Loucy (cell line): Measurements from ENCODE around the gene ERMN.
"Not testable (repeated sequence)": the region's sequence is repeated elsewhere in the genome, so short reads cannot be mapped to it uniquely, and the experiment has no call there.

Experiments
- H2AFZ ChIP-seq: fragments of 200-600 bp; sonication (generic); 2 replicates; pipeline ENCODE4 v1.6.0; 2016; ENCODE audit warnings: antibody characterized with exemption, mild to moderate bottlenecking, low read length, moderate library complexity
- H3F3A ChIP-seq: fragments of 200-600 bp; 2 replicates; pipeline ENCODE4 v1.6.0; 2016; ENCODE audit warnings: antibody characterized with exemption, low read depth, mild to moderate bottlenecking
- H3K27me3 ChIP-seq: fragments of 200-600 bp; sonication (generic); 2 replicates; pipeline ENCODE4 v1.6.1; 2014; ENCODE audit warnings: low read length, mild to moderate bottlenecking; ENCODE audit not compliant: insufficient read depth, poor library complexity, severe bottlenecking
- H3K36me3 ChIP-seq: fragments of 200-600 bp; sonication (generic); 2 replicates; pipeline ENCODE4 v1.6.1; 2016; ENCODE audit warnings: low read length; ENCODE audit not compliant: insufficient read depth
- H3K4me1 ChIP-seq: fragments of 200-600 bp; sonication (generic); 2 replicates; pipeline ENCODE4 v1.5.1; 2014; ENCODE audit warnings: low read length, mild to moderate bottlenecking; ENCODE audit not compliant: insufficient read depth, poor library complexity, severe bottlenecking
- H3K4me2 ChIP-seq: fragments of 200-600 bp; sonication (generic); 2 replicates; pipeline ENCODE4 v1.6.0; 2014; ENCODE audit warnings: antibody characterized with exemption, low read length, low read depth, mild to moderate bottlenecking; ENCODE audit not compliant: poor library complexity, severe bottlenecking
- H3K4me3 ChIP-seq: fragments of 200-600 bp; sonication (generic); 2 replicates; pipeline ENCODE4 v1.5.1; 2014; ENCODE audit warnings: low read length, mild to moderate bottlenecking, mixed read lengths; ENCODE audit not compliant: poor library complexity, severe bottlenecking
- H3K79me2 ChIP-seq: fragments of 200-600 bp; sonication (generic); 2 replicates; pipeline ENCODE4 v1.6.1; 2014; ENCODE audit warnings: low read length; ENCODE audit not compliant: insufficient read depth
- H3K9ac ChIP-seq: fragments of 200-600 bp; sonication (generic); 2 replicates; pipeline ENCODE4 v1.6.0; 2014; ENCODE audit warnings: mild to moderate bottlenecking, low read depth, low read length, moderate library complexity; ENCODE audit not compliant: poor library complexity, severe bottlenecking
- H3K9me2 ChIP-seq: fragments of 200-600 bp; sonication (generic); replicated peaks from 2 replicates; pipeline ENCODE4 v1.6.1; 2016; ENCODE audit warnings: low read depth, low read length, mixed read lengths
- H3K9me3 ChIP-seq: fragments of 200-600 bp; sonication (generic); 2 replicates; pipeline ENCODE4 v1.6.1; 2014; ENCODE audit warnings: mild to moderate bottlenecking, antibody characterized with exemption, low read length, low read depth; ENCODE audit not compliant: insufficient read depth
- H4K20me1 ChIP-seq: fragments of 200-600 bp; sonication (generic); 2 replicates; pipeline ENCODE4 v1.6.0; 2014; ENCODE audit warnings: antibody characterized with exemption, low read length, mild to moderate bottlenecking; ENCODE audit not compliant: insufficient read depth, poor library complexity, severe bottlenecking
- EZH2phosphoT487 ChIP-seq: fragments of 200-600 bp; IDR thresholded peaks from 2 replicates; pipeline ENCODE4 v1.6.1; 2018; ENCODE audit warnings: antibody characterized with exemption, mild to moderate bottlenecking, moderate library complexity, borderline replicate concordance
- TF ChIP-seq, protein P1 (sequence below): fragments of 200-600 bp; sonication (generic); conservative IDR thresholded peaks from 2 replicates; pipeline ENCODE4 v1.5.1; 2014; ENCODE audit warnings: mild to moderate bottlenecking, antibody characterized with exemption, low read length

Gene ERMN

DNA sequence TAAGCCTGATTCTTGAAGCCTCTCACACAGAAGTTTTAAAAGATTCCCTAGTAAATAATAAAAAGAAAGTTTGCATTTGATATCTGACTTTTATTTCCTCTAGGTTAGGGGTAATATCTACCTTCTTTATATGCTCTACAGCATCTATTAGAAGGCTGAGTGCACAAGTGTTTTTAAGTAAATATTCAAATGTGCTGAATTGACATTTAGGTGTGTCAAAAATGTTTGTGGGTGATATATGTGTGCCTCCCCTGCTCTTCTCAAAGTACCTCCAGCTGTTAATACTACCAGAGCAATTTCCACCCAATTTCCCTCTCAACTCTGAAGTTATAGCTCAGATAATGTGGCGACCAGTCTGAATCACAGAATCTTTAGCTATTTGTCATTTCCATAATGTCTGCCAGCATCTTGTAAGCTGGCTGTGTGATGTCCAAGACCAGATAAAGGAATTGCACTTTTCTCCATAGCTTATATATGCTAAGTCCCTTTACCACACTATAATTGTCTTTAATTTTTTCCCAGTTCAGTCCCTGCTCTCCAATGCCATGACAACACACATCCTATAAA lies 24.4 kb upstream of the ERMN start:
- H4K20me1 ChIP-seq, result no peaks in the 10 kb centered on the region
- no peaks in the 10 kb centered on the region for H3K27me3 ChIP-seq
- H3K4me1 ChIP-seq, result no peaks in the 10 kb centered on the region
- no peak overlapping the region for H2AFZ ChIP-seq
- no peaks in the 10 kb centered on the region for H3K9me2 ChIP-seq
- no peak overlapping the region for H3K4me2 ChIP-seq
- 0 out of 2 replicates have a peak, but pooled peaks cover 2% of the 10 kb centered on the region for H3K9me3 ChIP-seq
- no peaks in the 10 kb centered on the region for H3F3A ChIP-seq
- no peaks in the 10 kb centered on the region for H3K36me3 ChIP-seq
- no peak overlapping the region for H3K9ac ChIP-seq
- no peaks in the 10 kb centered on the region for H3K79me2 ChIP-seq
- H3K4me3 ChIP-seq, result no peak overlapping the region
- no peak for TF ChIP-seq EZH2phosphoT487
- TF ChIP-seq, protein P1, sequence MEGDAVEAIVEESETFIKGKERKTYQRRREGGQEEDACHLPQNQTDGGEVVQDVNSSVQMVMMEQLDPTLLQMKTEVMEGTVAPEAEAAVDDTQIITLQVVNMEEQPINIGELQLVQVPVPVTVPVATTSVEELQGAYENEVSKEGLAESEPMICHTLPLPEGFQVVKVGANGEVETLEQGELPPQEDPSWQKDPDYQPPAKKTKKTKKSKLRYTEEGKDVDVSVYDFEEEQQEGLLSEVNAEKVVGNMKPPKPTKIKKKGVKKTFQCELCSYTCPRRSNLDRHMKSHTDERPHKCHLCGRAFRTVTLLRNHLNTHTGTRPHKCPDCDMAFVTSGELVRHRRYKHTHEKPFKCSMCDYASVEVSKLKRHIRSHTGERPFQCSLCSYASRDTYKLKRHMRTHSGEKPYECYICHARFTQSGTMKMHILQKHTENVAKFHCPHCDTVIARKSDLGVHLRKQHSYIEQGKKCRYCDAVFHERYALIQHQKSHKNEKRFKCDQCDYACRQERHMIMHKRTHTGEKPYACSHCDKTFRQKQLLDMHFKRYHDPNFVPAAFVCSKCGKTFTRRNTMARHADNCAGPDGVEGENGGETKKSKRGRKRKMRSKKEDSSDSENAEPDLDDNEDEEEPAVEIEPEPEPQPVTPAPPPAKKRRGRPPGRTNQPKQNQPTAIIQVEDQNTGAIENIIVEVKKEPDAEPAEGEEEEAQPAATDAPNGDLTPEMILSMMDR, result no peak

DNA sequence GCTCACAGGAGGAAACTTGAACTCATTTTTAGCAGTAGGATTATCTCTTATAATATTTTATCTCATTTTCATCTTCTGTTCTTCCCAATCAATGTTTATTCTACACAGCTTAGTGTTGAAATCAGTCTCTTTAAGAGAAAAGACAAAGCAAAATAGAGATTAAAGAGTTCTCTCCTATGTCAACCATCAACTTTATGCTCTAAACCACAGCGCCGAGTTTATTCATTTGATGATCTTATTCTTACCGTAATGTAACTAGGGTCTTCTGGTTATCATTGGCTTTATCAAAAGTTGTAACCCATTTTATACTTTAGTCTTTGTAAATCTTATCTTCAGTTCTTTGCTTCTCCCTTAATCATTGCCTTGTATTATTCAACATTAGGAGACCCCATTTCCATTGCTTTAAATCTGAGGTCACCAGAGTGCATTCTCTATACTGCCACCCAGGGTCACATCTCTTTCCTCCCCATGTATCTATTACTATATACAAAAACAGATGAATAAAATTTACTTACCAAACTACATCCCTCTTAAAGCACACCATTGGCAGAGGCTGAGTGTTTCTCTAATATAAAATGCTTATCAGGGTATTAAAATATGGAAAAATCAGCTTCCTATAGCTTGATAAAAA lies 22.8 kb upstream of the ERMN start:
- Histone ChIP-seq H3K9me2 (no peaks in the 10 kb centered on the region), H3F3A (no peaks in the 10 kb centered on the region), H3K79me2 (no peaks in the 10 kb centered on the region), H3K36me3 (no peaks in the 10 kb centered on the region), H3K9ac (no peak overlapping the region), H3K4me3 (no peak overlapping the region), H3K27me3 (no peaks in the 10 kb centered on the region), H3K4me2 (no peak overlapping the region), H3K4me1 (no peaks in the 10 kb centered on the region), H2AFZ (no peak overlapping the region), H3K9me3 (0 out of 2 replicates have a peak, but pooled peaks cover 2% of the 10 kb centered on the region), H4K20me1 (no peaks in the 10 kb centered on the region)
- TF ChIP-seq, protein P1, result no peak
- TF ChIP-seq EZH2phosphoT487, result no peak

DNA sequence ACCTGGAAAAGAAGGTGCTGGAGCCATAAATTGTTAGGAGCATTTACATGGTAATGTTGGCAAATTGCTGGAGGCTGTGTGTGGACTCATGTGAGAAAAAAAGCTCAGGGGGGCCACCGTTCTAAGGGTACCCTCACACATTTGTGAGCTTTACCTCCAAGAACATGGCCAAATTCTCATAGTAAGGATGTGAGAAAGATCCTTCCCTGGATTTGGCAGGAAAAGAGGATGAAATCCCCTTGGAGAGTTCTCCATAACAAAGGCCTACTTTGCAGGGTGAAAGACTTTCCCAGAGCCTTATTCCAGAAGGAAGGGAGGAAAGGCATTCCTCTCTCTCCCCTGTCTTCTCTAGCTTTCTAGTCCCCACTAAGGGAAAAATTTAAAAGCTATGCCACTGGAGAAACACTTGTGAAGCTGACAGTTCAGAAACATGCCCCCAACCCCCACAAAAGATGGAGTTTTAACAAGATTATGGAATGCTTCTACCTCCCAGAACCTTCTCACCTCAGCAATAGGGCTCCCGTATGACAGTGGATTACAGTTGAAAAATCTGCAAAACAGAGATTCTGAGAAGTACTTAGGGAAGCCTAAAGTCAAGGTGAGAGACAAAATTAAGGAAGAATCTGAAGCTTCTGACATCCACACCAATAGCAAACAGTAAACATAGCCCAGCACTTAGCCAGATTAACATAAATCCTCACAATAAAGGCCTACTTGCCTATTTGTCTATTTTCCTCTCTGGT lies 20.2 kb upstream of the ERMN start:
- Histone ChIP-seq H3K4me1 (no peaks in the 10 kb centered on the region), H3K9ac (no peak overlapping the region), H3K36me3 (no peaks in the 10 kb centered on the region), H3K4me2 (no peak overlapping the region), H3F3A (no peaks in the 10 kb centered on the region), H3K9me2 (no peaks in the 10 kb centered on the region), H3K9me3 (no peaks in the 10 kb centered on the region), H3K27me3 (no peaks in the 10 kb centered on the region), H2AFZ (no peak overlapping the region), H3K4me3 (no peak overlapping the region), H4K20me1 (no peaks in the 10 kb centered on the region), H3K79me2 (no peaks in the 10 kb centered on the region)
- no peak for TF ChIP-seq EZH2phosphoT487
- TF ChIP-seq, protein P1, result no peak

DNA sequence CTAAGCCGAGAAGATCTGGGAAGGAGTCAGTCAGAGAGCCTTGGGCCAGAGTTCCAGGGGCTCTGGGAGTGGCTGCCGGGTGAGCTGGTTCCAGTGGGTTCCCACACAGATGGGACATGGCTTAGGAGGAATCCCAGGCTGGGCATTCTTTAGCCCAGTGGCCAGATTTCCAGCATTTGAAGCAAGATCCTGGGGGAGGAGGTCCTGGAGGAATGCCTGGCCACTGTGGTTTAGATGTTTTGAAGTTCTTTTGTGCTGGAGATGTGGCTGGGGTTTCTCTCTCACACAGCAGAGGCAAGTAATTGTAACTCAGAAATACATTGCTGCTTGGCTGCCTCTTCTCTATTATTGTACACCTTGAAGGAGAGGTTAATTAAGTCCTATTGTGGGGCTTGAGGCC lies 15.8 kb upstream of the ERMN start:
- H3F3A ChIP-seq, H3K4me3 ChIP-seq, H3K4me1 ChIP-seq, H4K20me1 ChIP-seq, H3K9me2 ChIP-seq, H3K79me2 ChIP-seq, H3K9me3 ChIP-seq, H3K27me3 ChIP-seq, H2AFZ ChIP-seq, H3K36me3 ChIP-seq, H3K4me2 ChIP-seq, H3K9ac ChIP-seq: not testable (repeated sequence)
